Stimulated activated naive CD4-positive, alpha-beta T cell (primary cell): ENCODE data around the gene UBE2G2.

ENCODE experiments used
- DNase-seq, 6 experiments: peaks; one replicate each; lab custom pipeline; 2025; lab: John Stamatoyannopoulos, UW

The UBE2G2 gene

DNA sequence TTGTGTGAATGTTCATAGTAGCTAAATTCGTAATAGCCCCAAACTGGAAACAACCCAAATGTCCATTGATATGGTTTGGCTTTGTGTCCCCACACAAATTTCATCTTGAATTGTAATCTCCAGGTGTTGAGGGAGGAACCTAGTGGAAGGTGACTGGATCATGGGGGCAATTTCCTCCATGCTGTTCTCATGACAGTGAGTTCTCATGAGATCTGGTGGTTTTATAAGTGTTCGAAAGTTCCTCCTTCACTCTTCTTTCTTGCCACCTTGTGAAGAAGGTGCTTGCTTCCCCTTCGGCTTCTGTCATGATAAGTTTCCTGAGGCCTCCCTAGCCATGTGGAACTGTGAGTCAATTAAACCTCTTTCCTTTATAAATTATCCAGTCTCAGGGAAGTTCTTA, 11.3 kb downstream of the UBE2G2 start:
- no peak for DNase-seq

DNA sequence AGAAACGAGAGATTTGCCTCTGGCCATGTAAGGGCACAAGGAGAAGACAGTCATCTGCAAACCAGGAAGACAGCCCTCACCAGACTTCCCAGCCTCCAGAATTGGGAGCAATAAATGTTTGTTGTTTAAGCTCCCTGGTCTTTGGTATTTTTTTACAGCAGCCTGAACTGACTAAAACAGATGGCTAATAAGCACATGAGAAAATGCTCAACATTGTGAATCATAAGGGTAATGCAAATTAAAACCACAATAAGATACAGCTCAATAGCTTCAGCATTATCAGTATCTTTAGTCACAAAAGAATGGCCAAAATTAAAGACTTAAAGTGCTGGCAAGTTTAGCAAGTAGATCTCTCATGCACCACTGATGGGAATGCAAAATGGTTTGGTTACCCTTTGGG, 11.7 kb downstream of the UBE2G2 start:
- DNase-seq: no peak

- no peak for DNase-seq
These were observed 15.8 kb downstream of the UBE2G2 start for GRCh38 chr21:44785620-44786335.

DNA sequence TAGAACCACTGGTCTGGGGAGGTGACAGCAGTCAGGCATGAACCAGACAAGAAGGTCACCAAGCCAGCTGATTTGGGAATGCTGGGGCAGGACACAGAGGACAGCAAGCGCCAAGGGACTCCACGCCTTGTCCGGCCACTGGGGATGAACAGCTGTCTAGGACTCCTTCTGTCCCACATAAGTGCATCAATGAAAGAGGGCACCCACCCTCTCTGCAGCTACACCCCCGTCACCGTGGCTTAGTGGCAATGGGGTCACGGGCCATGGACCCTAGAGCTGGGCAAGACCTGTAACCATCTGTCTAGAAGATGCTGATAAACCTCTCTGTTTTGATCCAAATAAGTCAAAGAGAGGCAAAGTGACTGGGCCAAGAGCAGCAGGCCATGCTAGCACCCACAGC, 16.8 kb downstream of the UBE2G2 start:
- no peak for DNase-seq

DNA sequence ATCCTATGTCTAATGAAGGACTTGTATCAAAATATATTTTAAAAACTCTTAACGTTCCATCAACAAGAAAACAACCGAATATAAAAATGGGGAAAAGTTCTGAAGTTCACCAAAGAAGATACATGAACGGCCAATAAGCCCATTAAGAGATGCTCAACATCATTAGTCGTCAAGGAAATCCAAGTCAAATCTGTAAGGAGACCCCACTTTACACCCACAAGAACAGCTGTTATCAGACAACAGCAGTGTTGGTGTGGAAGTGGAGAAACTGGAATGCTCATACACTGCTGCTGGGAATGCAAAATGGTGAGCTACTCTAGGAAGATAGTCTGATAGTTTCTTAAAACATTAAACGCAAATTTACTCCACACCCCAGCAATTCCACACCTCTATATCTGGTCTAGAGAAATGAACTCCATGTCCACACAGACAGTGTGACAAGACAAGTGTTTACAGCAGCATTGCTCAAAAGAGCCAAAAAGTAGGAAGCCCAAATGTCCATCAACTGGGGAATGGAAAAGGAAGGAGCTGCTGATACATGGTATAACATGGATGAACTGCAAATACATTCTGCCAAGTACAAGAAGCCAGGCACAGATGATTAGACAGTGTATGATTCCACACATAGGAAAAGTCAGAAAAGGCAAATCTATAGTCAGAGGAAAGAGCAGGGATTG, 18.5 kb downstream of the UBE2G2 start:
- no peak for DNase-seq

DNA sequence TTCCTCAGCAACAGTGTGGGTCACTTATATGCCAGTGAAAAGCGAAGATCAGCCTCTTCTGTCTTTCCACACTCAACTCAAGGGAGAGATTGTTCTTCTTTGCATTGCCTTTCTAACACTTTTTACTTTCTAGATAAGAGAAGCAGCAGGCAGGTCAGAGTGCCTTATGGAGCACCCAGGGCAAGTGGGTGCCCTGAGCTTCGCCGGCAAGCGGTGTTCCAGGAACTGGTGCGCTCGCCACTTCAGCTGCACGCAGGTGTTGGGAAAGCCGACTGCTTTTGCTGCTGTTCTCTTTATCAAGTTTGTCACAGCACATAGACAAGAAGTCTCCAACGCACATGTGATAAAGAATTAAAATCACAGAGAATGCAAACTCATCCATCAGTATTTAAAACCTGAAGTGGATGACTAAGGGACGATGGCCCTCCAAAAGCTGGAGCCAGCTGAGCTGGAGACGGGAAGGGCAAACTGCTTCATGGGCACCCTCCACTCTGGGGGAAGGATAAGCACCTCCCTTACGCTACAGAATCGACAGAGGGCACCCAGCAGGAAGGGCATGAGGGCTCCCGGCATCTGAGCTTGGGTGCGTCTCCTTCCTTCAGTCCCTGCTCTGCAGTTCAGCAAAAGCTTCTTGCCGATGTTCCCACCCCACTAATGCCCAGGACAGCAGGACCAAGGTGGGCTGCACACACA, 20.7 kb downstream of the UBE2G2 start:
- no peak for DNase-seq

DNA sequence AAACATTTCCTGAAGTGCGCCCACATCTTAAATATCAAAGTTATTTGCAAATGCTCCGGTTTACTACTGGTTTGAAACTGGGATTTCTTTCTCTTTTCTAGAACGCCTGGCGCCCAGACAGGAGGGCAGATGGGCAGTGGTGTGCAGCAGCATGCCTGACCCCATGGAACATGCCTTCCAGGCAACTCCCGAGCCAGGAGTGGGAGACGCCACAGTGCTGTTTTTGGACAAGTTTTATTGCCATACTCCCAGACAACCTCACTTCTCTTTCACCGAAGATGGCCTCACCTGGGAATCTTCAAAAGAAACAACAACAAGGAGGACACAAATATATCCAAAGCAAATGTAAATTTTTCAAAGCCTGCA, 21.5 kb downstream of the UBE2G2 start:
- no peak for DNase-seq

DNA sequence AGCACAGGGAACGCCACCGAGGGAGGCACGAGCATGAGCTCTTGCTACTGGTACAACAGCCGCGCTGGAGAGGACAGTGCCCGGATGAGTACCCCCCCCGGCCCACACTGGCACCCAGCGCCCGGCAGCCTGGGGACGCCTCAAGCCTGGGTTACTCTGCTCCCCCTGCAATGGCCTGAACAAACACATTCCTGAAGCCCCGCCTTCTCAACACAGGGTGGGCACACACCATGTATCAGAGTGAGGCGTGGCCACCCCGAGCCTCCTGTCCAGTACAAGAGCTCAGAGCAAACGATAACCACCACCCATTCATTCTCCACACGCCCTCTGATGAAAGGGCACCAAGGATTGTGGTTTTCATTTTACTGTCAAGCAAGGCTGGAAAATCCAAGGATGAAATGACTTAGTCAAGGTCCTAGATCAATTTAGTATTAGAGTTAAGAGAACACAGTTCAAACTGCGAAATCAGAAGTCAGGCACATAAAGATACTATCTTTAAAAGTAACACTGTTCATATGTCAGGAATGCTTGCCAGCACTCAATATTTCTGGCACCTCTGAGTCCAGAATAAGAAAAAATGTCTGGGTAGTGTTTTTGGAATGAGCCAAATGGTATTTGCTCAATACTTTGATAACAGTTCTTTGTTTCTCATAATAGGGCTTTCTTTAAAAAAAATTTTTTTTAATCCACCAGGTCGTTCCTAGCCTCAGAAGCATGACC, 22.0 kb downstream of the UBE2G2 start:
- no peak for DNase-seq

- no peak for DNase-seq
These were observed 22.6 kb downstream of the UBE2G2 start for GRCh38 chr21:44778983-44779382.

DNA sequence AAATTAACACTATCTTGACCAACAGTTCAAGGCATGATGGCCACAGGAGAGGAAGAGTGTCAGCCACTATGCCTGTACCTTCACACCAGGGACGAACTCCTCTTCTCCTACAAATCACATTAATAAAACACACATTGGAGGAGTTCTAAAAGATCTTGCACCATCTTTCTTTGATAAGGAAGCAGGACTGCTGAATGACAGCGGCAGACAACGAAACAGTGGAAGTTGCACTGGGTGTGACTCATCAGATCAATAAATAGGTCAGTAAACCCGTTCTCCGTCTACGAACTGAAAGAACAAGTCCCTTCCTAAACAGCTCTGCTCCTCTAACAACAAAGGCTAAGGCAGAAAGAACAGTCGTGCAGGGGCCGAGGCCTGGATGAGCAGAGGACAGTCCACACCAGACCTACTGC, 23.1 kb downstream of the UBE2G2 start:
- DNase-seq: no peak

- DNase-seq: no peak
These were observed 23.5 kb downstream of the UBE2G2 start for GRCh38 chr21:44778094-44778493.

GRCh38 chr21:44774972-44775371, 26.6 kb downstream of the UBE2G2 start:
- DNase-seq: no peak

- DNase-seq: no peak
These were observed 28.2 kb downstream of the UBE2G2 start for GRCh38 chr21:44773291-44773932.

DNA sequence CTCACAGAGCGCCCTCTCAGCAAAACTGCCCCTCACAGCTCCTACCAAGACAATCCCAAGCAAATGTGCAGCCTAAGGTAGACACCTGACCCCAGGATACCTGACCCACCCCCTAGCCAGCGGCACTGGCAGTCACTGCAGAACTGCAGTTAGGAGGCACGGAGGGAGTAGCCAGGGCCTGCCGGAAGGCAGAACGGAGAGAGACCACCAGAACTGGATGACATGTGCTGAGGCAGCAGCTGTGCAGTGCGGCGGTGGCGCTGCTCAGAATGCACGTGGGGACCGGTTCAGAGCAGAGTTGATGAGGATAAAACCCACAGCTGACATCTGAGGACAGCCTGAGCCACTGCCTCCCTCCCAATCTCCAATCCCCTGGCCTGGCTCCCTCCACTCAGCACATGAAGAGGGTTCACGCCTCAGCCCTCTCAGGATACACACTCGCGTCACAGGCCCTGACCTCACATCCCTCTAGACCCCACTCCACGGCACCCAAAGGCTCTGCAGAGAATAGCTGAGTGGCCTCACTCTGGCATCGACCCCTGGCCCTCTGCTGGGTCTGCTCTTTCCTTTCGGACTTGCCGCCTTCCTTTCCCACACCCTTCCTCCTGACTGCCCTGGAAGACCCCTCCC, 29.6 kb downstream of the UBE2G2 start:
- DNase-seq: no peak

GRCh38 chr21:44767834-44768831, 33.5 kb downstream of the UBE2G2 start:
- DNase-seq: no peak

GRCh38 chr21:44766818-44767354, 34.7 kb downstream of the UBE2G2 start:
- DNase-seq: peak in 1 of 6 experiments; percentile 2

GRCh38 chr21:44766014-44766817, 35.4 kb downstream of the UBE2G2 start:
- DNase-seq: no peak

DNA sequence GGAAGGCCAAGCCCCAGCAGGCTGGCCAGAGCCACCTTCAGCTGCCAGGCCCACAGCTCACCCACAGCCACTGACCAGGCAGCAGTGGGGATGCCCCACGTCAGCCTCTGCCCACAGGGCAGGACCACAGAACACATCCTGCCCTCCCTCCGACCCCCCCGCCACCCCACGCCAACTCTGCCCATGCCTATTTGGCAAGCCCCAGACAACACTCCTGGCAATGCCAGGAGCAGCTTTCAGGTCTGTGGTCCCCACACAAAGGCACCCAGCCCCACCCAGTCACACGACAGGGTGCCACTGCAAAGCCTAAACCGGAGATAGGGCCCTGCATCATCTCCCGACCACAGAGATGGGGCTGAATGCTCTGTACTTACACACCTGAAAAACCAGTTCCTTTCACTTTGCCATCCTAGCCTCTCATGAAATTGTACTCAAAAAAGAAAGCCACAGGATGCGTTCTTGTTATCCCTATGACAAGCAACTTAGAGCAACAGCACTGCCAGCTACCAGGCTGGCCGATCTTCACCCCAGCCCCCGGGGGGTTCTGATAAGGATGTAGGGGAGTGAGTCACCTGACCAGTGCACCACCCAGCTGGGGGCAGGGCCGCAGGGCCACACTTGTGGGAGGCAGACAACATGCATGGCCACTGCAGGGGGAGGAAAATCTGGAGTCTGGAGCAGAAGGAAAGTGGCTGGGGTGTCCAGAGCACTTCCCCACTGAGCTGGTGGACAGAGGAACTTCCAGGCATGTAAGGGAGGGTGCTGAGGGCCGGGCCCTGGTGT, 36.2 kb downstream of the UBE2G2 start:
- DNase-seq: peak in 4 of 6 experiments; percentile 9 to 72 (median 48)
